ENCODE results near the gene IGFN1. TPM values are rescaled to one million over a fixed set of nuclear protein-coding genes. Genes with fewer than 3 reads are reported as not detected.

IGFN1 gene
- 2.0 and 7.9 TPM in 2 replicates for total RNA-seq (ENCODE audit: low replicate concordance)
- long read RNA-seq, partial matches to known transcripts = 2 of 2 reads
- long read RNA-seq, other reads (novel, unspliced or antisense) = 0 of 2 reads

DNA sequence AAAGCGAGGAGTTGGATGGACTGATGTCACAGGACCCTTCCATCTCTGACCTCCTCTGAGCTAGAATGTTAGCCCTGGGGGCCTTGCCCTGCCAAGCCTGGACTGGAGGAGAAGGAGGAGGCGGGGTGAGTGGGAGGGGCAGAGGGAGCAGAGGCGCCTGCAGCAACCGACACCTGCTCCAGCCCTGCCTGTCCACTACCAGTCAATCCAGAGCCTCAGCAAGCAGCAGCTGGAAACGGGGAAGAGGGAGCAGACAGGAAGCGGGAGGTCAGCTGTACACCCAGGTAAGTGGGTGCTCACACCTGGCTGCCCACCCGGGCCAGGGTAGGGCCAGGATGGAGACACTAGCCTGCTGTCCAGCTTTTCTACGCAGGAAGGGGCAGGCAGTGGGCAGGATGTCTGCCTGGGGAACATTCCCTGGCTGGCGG is at the start of gene IGFN1:
IGFN1 (plus strand) TSS at position 201 of the 428 bp plus-strand sequence. CDS start 2,470 bp downstream, outside the sequence.
- no peak for DNase-seq (ENCODE audit: extremely low spot score, unreplicated experiment)
- peak within 1 kb of the TSS; percentile 15 for H3K27ac Mint-ChIP-seq
- no peak for TF ChIP-seq CTCF (conservative IDR thresholded peaks at IDR 0.05)

GRCh38 chr1:201140941-201141260 is 49.7 kb upstream of the IGFN1 start:
- H3K9me3 Mint-ChIP-seq = no peaks in the 10 kb centered on the region
- H3K27ac Mint-ChIP-seq = no peak overlapping the region
- H3K27me3 Mint-ChIP-seq = no peaks in the 10 kb centered on the region
- TF ChIP-seq CTCF (conservative IDR thresholded peaks at IDR 0.05) = no peak
- H3K4me3 Mint-ChIP-seq = no peak overlapping the region
- H3K4me1 Mint-ChIP-seq (ENCODE audit: unreplicated experiment) = peaks cover 5% of the 10 kb centered on the region
- DNase-seq (ENCODE audit: extremely low spot score, unreplicated experiment) = no peak
- H3K36me3 Mint-ChIP-seq = peaks cover 23% of the 10 kb centered on the region

More for the DNA sequence above, at the start of gene IGFN1:
- Mint-ChIP-seq H3K36me3 (no peaks in the 10 kb centered on the region), H3K4me1 (ENCODE audit: unreplicated experiment) (peaks cover 27% of the 10 kb centered on the region), H3K27me3 (peaks cover 15% of the 10 kb centered on the region), H3K9me3 (no peaks in the 10 kb centered on the region), H3K4me3 (peak within 1 kb of the TSS; percentile 2)

GRCh38 chr1:201141418-201141817 is 49.2 kb upstream of the IGFN1 start:
- no peak overlapping the region for H3K27ac Mint-ChIP-seq
- peaks cover 27% of the 10 kb centered on the region for H3K36me3 Mint-ChIP-seq
- no peak for TF ChIP-seq CTCF (conservative IDR thresholded peaks at IDR 0.05)
- no peaks in the 10 kb centered on the region for H3K9me3 Mint-ChIP-seq
- H3K27me3 Mint-ChIP-seq = no peaks in the 10 kb centered on the region
- H3K4me3 Mint-ChIP-seq = no peak overlapping the region
- DNase-seq (ENCODE audit: extremely low spot score, unreplicated experiment) = no peak
- peaks cover 5% of the 10 kb centered on the region for H3K4me1 Mint-ChIP-seq (ENCODE audit: unreplicated experiment)

- H3K4me3 Mint-ChIP-seq = no peak overlapping the region
- no peak for TF ChIP-seq CTCF (conservative IDR thresholded peaks at IDR 0.05)
- DNase-seq (ENCODE audit: extremely low spot score, unreplicated experiment) = no peak
- H3K9me3 Mint-ChIP-seq = no peaks in the 10 kb centered on the region
- peaks cover 31% of the 10 kb centered on the region for H3K36me3 Mint-ChIP-seq
- no peaks in the 10 kb centered on the region for H3K27me3 Mint-ChIP-seq
- H3K4me1 Mint-ChIP-seq (ENCODE audit: unreplicated experiment) = peaks cover 5% of the 10 kb centered on the region
- H3K27ac Mint-ChIP-seq = no peak overlapping the region
Measured at GRCh38 chr1:201142011-201142848, 48.4 kb upstream of the IGFN1 start.

GRCh38 chr1:201142849-201143725 is 47.5 kb upstream of the IGFN1 start:
- Mint-ChIP-seq H3K9me3 (no peaks in the 10 kb centered on the region), H3K36me3 (peaks cover 39% of the 10 kb centered on the region), H3K4me1 (ENCODE audit: unreplicated experiment) (peaks cover 5% of the 10 kb centered on the region), H3K27ac (no peak overlapping the region), H3K4me3 (no peak overlapping the region), H3K27me3 (no peaks in the 10 kb centered on the region)
- DNase-seq (ENCODE audit: extremely low spot score, unreplicated experiment) = no peak
- no peak for TF ChIP-seq CTCF (conservative IDR thresholded peaks at IDR 0.05)
